ENCODE measurements around the gene LRMDA.
"Not testable (repeated sequence)": the region's sequence is repeated elsewhere in the genome, so short reads cannot be mapped to it uniquely, and the experiment has no call there.

LRMDA gene

DNA sequence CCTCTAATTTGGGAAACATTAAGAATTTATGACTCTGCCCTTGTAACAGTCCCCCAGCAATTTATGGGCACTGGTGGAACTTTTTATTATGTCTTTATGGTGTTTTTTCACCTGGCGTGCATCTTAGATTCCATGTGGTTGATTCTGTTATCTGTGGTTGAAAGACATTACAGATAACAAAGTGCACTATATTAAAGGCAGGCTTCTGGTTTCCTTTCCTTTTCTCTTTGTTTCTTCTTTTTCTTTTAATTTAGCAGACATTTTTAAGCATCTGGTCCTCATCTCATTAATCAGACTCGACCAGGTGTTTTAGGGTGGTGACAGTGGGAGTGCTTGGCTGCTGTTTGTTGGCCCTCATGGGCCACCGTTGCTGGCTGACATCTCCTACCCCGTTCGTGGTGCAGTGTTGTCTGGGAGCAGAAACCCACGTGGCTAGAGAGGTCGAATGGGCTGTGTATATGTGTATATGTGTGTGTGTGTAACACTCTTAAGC is 77.4 kb downstream of the LRMDA start:
- DNase-seq = no peak

DNA sequence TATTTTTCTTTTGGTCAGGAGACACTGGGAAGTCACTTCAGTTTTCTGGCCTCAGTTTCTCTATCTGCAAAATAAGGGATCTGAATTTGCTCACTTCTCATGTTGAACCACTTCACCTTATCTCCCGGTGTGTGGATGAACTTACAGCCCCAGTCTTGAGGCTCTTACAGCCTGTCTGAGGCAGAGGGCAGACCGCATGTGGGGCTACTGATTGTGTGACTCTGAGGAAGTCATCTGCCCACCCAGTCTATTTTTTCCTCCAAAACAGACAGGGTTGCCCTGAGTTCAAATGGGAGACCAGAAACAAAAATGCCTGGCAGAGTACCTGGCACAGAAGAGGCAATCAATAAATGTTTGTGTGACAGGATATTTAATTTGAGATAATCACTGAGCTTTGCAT is 78.3 kb downstream of the LRMDA start:
- no peak for DNase-seq

DNA sequence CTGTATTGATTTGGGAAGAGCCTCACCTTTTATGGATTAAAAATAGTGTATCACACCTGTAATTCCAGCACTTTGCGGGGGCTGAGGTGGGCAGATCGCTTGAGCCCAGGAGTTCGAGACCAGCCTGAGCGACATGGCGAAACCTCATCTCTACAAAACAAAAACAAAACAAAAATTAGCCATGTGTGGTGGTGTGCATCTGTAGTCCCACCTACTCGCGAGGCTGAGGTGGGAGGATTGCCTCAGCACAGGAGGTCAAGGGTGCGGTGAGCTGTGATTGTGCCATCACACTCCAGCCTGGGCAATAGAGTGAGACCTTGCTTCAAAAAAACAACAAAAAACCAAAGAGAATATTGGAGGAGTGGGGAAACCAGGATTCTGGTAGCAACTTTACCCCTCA is 79.6 kb downstream of the LRMDA start:
- no peak for DNase-seq

DNA sequence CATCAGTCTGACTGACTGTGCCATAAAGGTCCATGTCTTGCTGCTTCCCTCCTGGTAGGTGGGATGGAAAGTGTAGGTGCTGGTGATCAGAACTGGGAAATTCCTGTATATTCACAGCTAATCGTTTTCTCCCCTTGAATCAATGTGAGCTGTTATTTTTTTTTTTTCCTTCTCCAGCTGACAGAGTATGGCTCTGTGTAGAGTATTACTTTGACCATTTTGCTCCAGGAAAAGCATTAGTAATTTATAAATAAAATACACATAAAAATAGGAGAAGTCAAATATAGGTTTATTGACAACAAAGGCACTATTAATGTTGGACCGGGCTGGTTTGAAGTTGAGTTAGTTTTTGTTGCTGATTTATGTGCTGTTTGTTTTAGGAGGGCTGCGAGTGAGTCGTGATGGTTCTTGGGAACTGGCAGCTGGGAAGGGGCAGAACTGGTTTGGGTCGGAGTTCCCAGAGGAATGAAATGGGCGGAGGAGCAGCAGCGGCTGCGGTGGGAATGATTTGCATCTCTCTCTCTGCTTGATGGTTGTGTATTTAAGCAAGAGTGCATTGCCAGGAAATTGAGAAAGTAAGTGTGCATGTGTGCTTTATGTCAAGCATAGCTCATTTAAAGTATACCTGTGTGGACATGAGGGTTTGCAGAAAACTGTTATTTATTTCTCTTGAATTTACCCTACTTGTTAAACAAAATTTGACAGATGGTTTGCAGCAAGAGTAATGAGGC is 80.9 kb downstream of the LRMDA start:
- no peak for DNase-seq

DNA sequence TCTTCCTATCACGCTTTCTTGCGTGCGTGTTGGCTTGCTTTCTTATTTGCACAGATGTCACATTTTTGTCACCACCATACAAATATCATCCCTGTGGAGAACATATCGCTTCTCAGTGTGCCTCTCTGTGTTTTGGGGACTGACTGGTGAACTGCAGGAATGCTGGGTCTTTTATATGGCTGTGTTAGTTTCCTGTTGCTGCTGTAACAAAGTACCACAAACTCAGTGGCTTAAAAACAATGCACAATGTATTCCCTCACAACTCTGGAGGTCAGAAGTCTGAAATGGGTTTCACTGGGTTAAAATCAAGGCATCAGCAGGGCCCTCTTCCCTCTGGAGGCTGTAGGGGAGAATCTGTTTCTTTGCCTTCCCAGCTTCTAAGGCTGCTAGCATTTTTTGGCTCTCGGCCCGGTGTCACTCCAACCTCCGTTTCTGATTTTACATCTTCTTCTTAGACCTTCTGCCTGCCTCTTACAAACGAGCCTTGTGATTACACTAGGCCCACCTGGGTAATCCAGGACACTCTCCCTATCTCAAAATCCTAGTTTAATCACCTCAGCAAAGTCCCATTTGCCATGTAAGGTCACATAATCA is 82.0 kb downstream of the LRMDA start:
- DNase-seq = no peak

DNA sequence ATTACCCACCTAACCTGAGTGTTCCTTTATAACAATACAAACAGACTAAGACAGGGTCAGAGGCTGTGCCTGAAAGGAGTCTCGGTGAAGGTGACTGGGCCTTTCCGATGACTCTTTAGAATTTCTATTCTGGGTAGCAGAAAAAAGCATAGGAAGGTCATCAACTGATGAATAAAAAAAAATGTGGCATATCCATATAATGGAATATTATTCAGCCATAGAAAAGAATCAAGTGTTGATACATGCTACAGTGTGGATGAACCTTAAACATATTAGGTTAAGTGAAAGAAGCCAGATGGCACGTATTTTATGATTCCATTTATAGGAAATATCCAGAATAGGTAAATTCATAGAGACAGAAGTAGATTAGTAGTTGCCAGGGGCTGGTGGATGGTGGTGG is 83.4 kb downstream of the LRMDA start:
- no peak for DNase-seq

DNA sequence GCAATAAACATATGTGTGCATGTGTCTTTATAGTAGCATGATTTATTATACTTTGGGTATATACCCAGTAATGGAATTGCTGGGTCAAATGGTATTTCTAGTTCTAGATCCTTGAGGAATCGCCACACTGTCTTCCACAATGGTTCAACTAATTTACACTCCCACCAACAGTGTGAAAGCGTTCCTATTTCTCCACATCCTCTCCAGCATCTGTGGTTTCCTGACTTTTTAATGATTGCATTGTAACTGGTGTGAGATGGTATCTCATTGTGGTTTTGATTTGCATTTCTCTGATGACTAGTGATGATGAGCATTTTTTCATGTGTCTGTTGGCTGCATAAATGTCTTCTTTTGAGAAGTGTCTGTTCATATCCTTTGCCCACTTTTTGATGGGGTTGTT is 84.7 kb downstream of the LRMDA start:
- DNase-seq = not testable (repeated sequence)

DNA sequence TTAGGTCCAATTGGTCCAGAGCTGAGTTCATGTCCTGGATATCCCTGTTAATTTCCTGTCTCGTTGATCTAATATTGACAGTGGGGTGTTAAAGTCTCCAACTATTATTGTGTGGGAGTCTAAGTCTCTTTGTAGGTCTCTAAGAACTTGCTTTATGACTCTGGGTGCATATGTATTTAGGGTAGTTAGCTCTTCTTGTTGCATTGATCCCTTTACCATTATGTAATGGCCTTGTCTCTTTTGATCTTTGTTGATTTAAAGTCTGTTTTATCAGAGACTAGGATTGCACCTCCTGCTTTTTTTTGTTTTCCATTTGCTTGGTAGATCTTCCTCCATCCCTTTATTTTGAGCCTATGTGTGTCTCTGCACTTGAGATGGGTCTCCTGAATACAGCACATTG is 87.8 kb downstream of the LRMDA start:
- DNase-seq = not testable (repeated sequence)

DNA sequence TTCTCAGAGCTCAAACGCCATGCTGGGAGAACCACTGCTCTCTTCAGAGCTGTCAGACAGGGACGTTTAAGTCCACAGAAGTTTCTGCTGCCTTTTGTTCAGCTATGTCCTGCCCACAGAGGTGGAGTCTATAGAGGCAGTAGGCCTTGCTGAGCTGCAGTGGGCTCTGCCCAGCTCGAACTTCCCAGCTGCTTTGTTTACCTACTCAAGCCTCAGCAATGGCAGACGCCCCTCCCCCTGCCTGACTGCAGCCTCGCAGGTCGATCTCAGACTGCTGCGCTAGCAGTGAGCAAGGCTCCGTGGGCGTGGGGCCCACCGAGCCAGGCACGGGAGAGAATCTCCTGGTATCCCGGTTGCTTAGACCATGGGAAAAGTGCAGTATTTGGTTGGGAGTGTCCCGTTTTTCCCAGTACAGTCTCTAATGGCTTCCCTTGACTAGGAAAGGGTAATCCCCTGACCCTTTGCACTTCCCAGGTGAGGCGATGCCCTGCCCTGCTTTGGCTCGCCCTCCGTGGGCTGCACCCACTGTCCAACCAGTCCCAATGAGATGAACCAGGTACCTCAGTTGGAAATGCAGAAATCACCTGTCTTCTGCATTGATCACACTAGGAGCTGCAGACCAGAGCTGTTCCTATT is 89.9 kb downstream of the LRMDA start:
- not testable (repeated sequence) for DNase-seq

DNA sequence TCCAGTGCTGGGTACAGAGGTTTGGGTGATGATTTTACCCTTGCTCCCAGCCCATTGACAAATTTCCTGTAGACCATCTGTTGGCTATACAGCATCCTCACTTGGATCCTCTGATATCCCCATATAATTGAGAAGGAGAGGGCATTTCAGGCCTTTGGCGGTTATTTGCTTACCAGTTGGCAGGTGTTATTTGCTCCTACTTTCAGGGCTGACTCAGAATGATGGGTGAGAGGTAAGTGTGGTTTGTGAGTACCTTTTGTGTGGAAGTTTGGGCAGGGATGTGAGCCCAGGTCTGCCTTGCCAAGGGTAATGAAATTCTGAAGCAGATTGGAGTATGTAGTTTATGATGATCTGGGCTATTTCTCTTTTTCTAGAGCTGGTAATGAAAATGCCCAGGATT is 93.6 kb downstream of the LRMDA start:
- DNase-seq = no peak

DNA sequence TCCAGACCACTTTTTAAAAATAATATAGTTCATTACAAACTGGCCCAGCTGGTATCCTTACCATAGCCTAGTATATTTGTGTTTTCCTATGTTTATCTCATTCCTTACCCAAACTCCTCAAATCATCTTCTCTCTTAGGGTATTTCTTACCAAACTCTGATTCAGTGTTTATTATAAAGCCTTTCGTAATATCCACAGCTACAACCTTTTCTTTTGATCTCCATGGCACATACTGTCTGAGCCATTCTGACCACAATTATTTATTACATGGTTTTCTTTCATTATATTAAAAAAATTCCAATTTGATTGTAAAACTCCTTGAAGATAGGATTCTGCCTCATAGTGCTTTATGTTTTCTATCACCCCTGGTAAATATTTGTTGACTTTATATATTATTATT is 94.2 kb downstream of the LRMDA start:
- no peak for DNase-seq

DNA sequence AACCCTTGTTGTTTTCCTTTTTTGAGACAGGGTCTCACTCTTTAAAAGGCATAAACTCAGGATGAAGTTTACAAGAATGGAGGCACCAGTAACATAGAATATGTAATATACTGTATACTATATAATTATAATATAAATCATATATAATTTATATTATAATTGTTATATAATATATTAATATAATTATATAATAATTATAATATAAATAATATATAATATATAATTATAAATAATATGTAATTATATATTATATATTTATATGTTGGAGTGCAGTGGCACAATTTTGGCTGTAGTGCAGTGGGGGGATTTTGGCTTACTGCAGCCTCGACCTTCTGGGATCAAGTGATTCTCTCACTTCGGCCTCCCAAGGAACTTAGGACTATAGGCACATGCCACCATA is 96.1 kb downstream of the LRMDA start:
- no peak for DNase-seq

DNA sequence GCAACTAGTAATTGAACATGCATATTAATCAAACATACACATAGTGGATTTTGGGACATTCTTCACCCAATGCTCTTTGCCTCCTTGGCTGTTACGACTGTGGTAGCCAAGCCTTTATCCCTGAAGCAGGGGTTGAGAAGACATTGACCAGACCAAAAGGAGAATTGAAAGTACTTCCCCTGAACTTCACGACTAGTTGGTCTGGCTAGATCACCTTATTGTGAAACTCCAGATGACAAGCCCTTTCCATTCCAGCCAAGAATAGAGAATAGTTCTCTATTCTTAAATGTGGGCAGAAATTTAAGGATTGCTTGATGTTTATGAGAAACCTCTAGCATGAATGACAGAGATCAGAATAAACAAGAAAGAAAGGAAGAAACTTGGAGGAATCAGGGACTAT is 97.0 kb downstream of the LRMDA start:
- no peak for DNase-seq

DNA sequence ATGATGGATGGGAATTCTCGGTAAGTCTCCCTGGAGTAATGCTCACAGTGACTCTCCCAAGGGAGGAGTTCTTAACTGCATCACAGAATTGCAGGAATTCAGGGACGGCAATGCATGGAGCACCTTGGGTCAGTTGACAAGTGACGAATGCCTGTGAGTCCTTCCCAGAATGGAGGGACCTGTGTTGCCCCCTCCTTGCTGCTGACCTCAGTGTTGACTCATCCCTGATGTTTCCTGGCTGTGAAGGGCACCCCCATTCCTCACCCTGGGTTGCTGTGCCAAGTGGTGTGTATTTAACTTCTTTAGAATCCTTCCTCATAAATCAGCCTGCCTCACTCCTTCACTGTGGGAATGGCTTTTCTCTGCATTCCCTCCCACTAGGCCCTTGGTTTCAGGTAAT is 98.9 kb downstream of the LRMDA start:
- DNase-seq = no peak

DNA sequence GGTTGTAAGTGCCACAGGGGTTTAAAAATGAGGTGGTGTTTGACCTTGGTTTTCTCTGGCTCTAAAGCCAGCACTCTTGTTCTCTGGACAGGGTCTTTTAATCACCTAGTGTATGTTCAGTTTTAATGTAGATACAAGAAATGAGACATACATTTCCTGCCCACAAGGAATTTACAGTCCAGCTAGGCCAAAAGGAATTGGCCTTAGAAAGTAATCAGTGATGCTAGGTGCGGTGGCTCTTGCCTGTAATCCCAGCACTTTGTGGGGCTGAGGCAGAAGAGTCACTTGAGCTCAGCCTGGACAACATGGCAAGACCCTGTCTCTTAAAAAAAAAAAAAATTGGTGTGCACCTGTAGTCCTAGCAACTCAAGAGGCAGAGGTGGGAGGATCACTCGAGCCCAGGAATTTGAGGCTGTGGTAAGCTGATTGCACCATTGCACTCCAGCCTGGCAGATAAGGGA is 100.2 kb downstream of the LRMDA start:
- DNase-seq = no peak

DNA sequence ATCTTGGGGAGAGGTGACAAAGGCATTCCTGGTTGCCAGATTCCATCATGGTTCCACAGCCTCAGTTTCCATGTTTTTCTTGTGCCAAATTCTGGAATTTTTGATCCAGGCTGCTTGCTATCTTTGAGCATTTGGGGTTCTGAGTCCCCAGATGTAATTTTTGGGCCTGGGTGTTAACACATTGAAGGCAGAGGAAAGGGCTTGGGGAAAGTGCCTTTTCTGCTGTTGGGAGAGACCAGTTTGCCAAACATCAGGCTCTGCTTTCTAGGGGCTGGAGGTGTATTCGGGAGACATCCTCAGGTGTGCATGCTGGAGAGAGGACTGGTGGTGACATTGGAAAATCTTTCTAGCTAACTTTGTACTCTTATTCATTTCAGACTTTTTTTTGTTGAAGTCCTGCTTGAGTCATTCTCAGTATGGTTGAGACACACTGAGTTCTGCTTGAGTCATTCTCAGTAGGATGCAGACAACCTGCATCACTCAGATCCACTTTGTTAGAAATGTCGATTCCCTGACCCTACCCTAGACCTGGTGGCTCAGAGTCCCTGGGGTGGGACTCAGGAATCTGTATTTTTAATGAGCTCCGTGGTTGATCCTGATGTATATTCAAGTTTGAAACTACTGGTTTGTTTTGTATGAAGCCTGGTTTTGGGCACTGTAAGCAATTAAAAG is 101.0 kb downstream of the LRMDA start:
- no peak for DNase-seq

DNA sequence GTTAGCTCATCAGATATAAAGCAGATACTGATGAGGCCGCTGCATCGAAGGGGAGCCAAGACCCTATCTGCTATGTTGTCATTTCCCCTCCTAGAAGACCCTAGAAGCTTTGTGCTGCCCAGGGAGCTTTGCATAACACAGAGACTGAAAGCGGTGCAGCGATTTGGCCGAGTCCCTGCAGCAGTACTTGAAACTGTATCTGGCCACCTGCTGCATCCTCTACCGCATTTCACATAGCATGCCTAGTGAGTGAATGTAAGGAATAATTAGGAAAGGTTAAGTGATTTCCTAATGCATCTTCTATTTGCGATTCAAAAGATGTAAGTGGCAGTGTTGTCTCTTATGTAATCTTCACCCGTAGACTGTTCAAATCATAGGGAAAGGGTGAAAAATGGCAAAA is 106.7 kb downstream of the LRMDA start:
- no peak for DNase-seq

DNA sequence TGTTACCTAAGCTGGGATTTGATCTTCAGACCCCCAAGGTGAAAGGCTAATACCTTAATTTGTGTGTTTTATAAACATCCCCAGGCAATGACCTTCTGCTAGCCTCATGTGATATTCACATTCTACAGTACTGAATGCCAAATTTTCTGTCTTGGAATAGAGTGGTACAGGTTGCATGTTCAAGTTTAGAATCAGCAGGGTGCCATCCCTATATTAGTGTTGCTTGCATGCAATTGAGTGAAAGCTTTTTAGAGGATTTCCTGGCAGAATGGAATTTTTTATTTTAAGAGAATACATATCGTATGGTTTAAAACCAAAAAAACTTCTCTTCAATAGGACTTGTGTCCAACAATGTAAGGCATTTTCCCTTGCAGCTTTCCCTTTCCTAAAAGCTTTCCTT is 107.3 kb downstream of the LRMDA start:
- no peak for DNase-seq

DNA sequence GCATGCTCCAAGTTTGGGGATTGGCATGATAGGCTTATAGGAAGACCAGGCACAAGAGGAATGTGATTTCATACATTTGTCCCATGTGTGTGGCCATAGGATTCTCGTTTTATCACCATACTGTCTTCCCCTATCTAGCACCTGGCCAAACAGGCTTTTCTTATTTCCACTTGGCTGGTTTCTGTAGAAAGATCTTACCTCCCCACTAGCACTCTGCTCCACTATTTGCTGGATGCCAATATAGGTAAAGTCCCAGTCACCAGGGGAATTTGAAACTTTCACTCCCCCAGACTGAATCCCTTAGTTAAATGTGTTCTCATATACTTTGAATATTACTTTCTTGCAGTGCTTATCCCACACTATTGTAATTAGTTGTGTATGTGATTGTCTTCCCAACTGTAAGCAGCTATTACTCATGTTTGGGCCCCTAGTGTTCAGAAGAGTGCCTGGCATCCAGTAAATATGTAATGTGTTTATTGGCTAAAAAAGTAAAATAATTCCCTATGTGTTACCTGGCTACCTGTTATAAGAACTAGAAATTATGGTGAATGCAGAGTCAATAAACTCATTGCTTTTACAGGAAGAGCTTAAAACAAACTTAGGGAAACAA is 109.0 kb downstream of the LRMDA start:
- no peak for DNase-seq

DNA sequence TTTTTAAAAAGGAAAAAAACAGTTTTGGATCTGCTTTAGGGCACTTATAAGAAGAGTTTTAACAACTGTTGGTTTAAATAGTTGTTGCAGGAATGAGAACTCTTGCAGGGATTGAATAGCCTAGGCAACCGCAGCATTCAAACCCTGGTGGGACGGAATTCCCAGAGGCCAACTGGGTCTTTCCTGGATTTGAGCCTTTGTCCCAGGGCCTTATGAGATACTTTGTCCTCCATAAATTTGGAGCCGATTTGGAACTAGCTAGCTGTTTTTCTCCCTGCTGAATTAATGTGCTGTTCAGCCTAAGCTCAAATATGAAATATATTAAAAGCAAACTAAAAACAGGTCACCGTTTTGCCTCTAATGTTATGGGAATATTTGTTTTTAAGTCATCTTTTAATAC is 109.6 kb downstream of the LRMDA start:
- no peak for DNase-seq

DNA sequence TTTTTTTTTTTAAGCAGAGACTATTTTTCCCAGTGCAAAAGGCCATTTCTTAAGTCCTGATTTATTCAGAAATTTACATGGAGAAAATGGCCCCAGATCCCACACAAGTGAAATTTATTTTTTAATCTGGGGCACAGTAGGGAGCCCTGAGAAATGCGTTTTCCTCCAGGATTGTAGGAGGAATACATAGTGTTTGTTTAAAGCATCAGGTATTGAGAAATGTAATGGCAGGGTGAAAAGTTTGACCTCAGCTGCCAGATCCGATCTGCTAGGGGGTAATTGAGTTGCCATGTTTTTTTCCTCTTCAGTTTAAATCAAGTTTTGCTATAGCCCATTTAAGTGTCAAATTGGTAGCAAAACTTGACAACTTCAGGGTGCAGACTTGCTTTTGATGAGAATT is 110.0 kb downstream of the LRMDA start:
- no peak for DNase-seq

DNA sequence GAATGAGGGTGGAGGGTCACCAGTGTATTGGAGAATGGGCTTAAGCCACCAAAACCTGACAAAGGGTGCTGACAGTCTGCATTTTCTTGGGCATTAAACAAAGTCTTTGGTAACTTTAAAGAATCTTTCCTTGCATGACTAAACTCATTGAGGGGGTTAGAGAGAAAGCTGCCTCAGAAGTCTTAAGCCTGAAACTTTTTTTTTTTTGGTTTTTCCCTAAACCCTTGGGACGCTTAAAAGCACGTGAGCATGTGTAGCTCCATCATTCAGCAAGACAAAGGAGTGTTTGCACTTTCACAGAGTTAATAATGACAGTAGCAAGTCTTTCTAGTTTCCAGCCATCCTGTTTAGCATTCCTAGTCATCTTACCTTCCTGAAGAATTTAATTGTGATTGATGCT is 110.7 kb downstream of the LRMDA start:
- no peak for DNase-seq

DNA sequence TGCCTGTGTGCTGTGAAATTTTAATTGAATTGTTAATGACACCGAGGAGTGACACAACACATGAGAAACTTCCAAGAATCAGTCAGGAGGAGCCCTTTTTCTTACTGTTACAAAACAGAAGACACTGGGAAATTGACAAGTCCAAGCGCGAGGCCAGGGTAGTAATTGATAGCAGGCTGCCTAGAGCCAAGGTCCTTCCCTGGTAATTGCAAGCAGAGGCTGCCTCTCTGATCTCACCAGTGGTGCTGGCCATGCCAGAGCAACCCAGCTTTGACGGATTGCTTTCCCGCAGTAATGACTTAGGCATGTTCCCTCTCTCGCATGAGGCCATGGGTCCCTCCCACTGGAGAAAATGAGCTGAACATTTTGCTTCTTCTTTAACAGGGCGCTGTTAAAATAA is 111.5 kb downstream of the LRMDA start:
- DNase-seq = no peak

Data from activated naive CD4-positive, alpha-beta T cell (primary cell).